ENCODE data around the gene ACSF3.

The ACSF3 gene

DNA sequence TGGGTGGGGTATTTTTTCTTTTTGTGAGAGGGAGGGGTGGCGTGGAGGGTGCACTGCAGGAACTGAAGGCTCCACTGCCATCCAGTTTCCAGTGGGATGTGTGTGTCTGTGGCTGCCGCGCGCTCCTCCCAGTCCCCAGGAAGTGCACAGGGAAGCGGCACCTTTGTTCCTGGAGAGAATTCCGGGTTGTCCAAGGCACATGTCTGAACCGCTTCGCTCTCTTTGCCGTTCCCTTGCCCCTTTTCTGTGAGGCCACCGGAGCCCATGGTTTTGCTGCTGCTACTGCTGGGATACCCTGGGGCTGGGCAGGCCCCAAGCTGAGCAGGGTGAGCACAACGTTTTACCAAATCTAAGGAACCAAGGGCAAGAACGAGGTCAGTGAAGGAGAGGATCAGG is 19.5 kb downstream of the ACSF3 start:
- DNase-seq = no peak

DNA sequence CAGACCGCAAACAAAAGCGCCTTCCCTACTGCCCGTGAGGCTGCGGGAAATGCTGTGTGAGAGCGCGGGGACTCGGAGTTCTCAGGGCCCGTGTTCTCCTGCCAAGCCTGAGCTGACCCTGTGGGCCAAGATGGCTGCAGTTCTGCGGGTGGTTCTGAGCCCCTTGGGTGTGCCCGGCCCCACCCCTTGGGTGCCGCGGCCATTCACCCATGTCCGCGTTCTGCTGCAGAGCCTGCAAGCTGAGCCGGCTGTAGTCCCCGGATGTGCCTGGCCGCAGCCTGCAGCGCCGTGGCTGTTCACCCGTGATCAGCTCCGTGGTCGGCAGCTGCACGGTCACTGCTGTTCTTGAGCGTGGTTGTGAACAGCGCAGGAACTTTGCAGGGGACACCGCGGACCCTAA is 20.0 kb downstream of the ACSF3 start:
- no peak for DNase-seq

GRCh38 chr16:89114159-89114981 is 20.7 kb downstream of the ACSF3 start:
- no peak for DNase-seq

DNA sequence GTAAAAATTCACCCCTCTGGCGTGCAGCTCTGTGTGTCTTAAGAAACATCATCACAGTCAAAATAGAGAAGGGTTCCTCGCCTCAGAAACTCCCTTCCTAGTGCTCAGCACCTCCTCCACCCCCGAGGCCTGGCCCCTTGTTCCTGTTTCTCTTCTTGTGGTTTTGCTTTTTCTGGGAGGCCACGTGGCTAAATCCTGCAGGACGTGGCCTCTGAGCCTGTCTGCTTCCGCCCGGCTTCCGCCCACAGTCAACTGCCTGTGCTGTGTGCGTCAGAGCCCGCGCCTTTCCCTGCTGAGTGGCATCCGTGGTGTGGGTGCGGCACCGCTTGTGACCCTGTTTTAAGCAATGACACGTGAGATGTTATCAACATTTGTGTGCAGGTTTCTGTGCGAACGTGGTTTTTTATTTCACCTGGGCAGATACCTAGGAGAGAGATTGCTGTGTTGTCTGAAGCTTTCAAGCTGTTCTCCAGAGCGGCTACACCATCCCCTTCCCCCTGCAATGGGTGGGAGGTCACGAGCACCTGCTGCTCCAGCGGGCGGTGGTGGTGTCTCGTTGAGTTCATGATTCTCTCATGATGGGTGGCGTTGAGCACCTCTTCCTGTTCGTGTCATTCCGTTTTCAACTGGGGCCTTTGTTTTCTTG is 21.7 kb downstream of the ACSF3 start:
- no peak for DNase-seq

DNA sequence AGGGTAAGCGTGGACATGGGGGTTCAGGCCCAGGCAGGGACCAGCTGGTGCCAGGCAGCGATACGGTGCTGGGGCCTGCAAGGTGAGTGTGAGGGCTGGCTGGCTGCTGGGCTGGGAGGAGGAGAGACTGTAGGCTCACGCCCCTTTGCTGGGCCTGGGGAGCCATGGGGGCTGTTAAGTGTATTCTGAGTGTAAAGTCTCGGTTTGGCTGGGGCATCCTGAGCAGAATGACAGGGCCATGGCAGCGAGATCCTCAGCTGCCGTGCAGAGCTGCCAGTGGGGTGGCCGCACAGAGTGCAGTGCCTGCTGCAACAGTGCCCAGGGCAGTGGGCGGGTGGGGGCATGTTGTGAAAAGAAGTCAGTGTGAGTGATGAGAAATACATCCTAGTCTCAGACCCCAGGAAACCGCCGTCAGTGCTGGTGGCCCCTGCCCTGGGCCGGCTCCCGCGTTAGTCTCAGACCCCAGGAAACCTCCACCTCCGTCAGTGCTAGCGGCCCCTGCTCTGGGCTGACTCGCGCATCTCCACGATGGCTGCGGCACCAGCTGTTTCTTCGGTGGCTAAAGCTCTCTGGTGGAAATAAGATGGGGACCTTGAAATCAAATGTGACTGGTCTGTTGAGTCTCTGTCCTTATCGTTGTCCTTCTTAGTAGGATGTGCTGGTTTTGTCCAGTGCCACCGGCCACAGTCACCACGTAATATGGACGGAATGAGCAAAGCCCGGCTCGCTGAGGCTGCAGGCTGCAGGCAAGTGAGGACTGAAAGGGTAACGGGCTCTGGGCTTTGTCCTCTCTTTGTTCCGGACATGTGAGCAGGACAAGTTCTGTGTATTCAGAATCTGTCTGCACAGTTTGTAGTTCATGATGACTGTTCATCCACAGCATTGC is 22.9 kb downstream of the ACSF3 start:
- no peak for DNase-seq

- DNase-seq = no peak
These were observed 23.7 kb downstream of the ACSF3 start for GRCh38 chr16:89117227-89117974.

DNA sequence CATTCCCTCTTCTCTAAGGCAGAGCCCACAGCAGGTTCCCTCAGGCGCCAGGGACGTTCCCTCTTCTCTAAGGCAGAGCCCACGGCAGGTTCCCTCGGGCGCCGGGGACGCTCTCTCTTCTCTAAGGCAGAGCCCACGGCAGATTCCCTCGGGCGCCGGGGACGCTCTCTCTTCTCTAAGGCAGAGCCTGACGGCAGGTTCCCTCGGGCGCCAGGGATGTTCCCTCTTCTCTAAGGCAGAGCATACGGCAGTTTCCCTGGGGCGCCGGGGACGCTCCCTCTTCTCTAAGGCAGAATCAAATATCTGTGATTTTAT is 24.3 kb downstream of the ACSF3 start:
- DNase-seq = no peak

- no peak for DNase-seq
These were observed 24.9 kb downstream of the ACSF3 start for GRCh38 chr16:89118361-89119165.

DNA sequence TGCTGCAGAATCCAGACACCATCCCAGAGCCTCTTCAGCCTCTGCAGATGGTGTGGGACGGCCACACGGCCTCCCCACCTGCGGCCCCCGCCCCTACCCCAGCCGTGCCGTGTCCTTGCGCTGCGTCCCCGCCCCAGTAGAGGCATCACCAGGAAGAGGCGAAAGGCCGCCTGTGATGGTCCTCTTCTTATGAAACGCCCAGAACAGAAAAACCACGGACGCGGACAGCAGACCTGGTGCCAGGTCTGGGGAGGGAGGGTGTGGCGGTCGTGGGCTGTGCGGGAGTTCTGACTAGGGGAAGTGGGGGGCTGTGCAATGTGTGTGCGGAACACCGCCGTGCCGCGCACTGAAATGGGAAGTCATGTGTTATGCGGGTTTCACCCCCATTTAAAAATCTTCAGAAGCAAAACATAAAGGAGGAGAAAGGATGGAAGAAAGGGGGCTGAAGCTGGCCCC is 25.5 kb downstream of the ACSF3 start:
- DNase-seq = no peak

DNA sequence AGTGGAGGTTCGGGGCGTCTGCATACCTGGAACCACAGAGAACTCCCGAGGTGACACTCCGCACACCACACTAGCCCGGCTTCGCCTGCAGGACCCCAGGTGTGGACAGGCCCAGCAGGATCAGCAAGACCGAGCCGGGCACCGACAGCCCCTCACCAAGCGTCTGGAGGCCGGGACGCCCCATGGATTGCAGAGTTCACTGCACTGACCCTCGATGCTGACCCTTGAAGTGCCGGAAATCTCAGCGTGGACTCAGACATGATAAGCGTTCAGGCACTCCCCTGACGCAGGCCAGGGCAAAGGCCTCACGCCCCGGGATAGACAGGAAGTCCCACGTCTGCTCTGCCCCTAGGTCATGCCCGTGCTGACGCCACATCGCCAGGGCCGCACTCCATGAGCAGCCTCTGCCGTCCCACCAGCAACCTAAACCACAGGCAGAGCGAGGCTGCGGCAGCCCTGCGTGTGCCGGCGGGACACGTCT is 26.0 kb downstream of the ACSF3 start:
- DNase-seq = no peak

DNA sequence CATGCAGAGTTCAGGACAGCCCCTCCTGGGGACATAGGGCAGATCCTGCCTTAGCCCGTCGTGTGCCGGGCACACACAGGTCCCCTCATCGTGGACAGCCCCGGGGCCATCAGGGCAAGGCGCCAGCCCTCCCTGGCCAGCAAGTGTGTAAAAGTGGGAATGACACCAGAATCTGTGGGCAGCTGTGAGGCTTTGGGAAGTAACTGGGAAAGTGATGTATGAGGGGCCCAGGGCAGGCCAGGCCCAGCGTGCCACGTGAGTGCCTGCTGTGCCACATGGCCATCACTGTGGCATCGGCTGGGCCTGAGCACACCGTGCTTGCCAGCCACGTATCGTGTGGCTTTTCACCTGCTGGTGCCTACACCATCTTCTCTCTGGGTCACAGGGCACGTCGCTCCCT is 26.6 kb downstream of the ACSF3 start:
- no peak for DNase-seq

DNA sequence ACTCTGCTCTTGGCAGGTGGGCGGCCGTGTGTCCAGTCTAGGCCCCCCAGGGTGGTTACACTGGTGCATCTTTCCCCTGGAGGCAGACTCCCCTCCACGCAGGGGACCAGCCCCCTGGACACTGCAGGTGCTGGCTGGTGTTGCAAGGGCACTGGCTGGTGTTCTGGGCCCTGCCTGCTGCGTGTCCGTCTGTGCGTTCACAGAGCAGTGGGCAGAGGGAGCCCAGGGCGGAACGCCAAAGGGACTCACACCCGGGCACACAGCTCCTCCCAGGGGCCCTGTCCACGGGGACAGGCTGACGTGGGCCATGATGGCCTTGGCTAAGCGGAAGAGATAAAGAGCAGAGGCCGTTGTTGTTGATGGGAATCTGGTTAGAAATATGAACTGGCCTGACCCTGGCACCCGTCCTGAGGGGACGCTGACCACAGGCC is 27.3 kb downstream of the ACSF3 start:
- DNase-seq = no peak

DNA sequence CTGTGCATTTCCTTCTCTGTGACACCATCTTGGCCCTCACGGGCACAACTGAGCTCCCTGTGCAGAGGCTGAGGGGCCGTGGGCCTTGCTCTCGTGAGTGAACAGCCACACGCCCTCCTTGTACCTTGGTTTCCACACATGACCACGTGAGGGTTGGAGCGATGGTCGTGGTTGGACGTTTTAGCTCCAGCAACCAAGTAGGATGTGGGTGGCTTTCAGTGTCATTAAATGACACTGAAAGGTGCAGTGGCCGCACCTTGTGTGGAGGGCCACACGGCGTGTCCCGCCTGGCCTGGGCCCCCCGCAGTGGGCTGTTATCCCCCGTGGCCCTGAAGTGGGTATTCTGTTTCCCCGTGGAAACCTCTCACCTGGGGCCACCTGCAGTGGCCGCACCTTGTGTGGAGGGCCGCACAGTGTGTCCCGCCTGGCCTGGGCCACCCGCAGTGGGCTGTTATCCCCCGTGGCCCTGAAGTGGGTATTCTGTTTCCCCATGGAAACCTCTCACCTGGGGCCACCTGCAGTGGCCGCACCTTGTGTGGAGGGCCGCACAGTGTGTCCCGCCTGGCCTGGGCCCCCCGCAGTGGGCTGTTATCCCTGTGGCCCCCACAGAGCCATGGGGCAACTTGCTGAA is 28.2 kb downstream of the ACSF3 start:
- DNase-seq = no peak

GRCh38 chr16:89122322-89122851 is 28.7 kb downstream of the ACSF3 start:
- peak; percentile 91 for DNase-seq

DNA sequence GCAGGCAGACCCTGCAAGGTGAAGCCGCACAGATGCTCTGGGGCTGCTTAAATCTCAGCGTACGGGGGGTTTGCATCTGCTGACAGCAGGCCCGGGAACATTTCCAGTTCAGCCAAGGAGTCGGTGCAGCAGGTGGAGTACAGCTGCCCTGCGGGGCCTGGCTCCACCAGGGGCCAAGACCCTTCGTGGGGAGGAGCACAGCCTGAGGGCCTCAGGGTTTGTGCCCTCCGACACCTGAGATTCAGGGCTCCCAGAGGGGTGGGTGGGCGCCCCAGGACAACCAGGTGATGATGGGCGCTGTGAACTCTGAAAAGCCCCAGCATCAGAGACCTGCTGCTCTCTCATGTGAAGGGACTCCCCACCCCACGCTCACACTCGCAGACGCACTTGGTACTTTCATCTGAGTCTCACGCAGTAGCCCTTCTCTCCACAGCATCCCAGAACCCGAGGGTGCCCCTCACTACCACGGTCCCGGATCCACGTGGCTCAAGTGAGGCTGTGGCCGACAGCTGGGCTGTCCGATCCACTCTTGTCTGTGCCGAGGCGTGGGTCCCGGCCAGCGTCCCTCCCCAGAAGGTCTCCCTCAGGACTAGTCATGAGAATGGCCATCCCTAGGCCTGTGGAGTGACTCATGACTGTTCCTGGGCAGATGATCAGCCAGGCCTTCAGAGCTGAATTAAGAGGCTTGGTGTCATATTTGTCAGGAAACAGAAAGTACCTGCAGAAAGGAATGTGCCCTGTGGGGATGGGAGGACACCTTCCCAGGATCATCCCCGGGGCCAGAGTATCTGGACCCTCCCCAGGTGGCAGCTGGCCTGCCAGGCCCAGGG is 29.6 kb downstream of the ACSF3 start:
- DNase-seq = peak; percentile 26

GRCh38 chr16:89123831-89124100 is 30.1 kb downstream of the ACSF3 start:
- no peak for DNase-seq

GRCh38 chr16:89129378-89129777 is 35.7 kb downstream of the ACSF3 start:
- DNase-seq = no peak

- no peak for DNase-seq
These were observed 36.8 kb downstream of the ACSF3 start for GRCh38 chr16:89130448-89130847.

GRCh38 chr16:89131783-89132182 is 38.1 kb downstream of the ACSF3 start:
- no peak for DNase-seq

All from DMS53 (cell line).